HG03175 (cell line): ENCODE data around the gene SPAG5.

Experiments
- ATAC-seq: cut with Tn5 transposase; IDR thresholded peaks from one replicate; pipeline ENCODE4 v1.9.1; 2021; ENCODE audit warnings: mild to moderate bottlenecking, moderate library complexity; ENCODE audit not compliant: unreplicated experiment

Gene SPAG5

GRCh38 chr17:28572259-28573039 is 26.4 kb downstream of the SPAG5 start:
- ATAC-seq, result no peak

DNA sequence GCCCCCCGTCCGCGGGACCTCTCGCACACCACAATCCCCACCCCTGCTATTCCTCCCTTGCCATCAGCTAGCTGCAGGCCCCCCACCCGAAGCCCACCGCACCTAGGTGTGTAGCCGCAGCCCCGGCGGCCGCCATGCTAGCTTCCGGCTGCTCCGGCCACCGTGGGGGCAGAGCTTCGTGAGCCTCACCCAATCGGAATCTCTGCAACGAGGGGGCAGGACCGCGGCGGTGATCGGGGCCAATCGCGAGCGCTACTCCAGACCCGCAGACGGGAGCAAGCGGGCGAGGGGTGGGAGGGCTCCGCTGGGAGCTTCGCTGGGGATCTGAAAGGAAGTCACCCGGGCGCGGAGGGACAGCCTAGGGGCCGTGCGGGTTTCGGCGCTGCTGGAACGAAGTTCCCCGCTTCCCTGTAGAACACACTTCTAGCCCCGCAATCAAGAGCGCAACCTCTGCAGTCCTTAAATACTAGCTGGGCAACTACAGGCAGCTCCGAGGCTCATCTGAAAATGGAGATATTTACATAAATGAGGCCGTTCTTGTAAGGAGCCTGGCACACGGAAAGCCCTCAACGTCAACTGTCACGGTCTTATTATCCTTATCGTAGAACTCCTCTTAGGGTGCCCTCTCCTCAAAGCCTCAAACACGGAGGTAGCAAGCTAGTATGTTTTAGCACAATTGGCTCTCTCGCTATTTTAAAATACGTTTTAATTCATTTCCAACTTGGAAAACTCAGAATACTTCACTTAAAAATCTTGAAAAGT is 27.3 kb downstream of the SPAG5 start, which contains the start of gene PIGS:
Gene PIGS (minus strand): TSS at position 164 of the 762 bp plus-strand sequence. CDS start 28 bp downstream, at position 136.
- peak; percentile 94 for ATAC-seq

DNA sequence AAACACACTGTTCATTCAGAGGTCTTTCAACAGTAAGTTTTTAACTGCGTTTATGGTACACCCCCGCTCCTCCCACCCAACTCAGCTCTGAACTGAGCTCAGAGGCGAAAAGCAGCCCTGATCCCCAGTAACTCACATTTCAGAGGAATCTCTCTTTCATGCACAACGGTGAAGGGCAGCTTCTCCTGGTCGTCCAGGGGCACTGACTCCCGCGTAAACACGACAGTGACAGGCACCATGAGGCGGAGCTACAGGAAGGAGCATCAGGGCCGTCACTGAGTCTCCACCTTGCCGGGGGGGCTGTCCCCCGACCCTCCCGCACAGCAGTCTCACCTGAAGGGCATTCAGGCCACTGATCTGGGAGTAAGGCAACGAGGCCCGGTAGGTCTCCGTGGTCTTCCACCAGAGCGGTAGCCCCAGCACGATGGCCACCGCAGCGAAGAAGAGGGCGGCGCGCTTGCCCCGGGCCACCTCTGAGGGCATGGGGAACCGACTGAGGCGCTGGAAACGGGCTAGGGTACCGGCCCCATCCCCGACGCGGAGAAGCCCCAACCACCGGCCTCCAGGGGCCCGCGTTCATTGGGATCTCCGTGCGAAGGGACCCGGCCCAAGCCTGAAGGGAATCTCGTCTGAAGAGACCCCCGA is 28.0 kb downstream of the SPAG5 start:
- ATAC-seq, result peak; percentile 32

DNA sequence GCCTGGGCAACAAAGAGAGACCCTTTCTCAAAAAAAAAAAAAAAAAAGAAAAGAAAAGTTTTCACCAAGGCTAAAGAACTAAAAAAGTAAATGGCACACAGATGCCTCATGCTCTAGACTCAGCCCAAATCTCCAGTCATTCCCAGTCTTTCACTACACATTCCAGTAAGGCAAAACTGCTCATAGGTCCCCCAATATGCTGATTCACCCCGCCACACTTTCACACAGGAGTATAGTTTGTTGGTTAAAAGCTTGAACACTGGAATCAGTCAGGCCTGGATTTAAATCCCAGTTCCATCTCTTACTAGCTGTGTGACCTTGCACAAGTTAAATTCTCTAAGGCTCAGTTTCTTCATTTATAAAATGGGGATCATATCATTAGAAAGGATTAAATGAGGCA is 29.4 kb downstream of the SPAG5 start:
- no peak for ATAC-seq

DNA sequence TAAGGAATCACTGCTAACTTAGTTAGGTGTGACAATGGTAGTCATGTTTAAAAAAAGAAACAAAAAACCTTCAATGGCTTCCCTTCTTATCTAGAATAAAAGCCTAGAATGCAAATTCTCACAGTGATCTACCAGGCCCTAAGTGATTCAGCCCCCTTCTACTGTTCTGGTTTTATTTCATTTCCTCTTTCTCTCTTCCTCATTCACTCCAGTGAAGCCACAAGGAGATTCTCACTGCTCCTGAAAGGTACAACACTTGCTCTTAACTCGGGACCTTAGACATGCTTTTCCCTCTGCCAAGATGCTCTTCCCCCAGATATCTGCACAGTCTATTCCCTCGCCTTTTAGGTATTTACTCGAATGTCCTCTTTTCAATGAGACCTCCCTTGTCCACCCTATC is 31.2 kb downstream of the SPAG5 start:
- ATAC-seq, result no peak

DNA sequence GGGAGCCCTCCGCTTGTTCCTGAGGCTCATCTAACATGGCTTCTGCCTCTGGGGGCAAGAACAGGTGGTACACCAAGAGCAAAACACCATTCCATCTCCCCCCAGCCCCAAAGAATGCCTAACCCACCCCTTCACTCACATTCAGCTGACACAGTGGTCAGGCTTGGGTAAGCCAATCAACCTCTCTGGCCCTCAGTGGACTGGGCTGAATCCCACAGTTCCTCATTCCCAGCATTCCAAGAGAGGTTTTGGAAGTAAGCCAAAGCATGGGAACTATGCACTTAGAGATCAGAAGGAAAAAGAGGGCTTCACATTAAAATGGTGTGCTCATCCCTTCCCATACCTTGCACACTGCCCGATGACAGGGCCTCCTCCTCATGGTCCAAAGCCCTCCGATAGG is 35.4 kb downstream of the SPAG5 start:
- ATAC-seq, result no peak

- no peak for ATAC-seq
Observed at GRCh38 chr17:28555022-28555421, 43.8 kb downstream of the SPAG5 start.

DNA sequence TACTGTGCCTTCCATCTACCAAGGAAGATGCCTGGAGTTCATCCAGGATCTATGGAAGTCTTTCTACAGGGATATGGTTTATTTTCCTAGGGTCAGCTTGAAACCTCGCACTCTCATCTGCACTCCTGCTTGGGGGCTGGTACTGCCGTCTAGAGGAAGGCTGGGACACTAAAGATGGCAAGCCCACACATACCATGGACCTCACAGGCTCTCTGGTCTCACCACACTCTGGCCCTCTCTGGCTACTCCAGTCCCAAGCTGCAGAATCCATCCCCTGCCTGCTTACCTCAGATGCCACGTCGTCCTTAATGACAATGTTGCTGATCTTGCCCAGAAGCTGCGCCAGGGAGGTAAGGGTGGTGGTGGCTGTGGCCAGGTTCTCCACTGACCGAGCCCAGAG is 44.3 kb downstream of the SPAG5 start:
- ATAC-seq, result no peak

DNA sequence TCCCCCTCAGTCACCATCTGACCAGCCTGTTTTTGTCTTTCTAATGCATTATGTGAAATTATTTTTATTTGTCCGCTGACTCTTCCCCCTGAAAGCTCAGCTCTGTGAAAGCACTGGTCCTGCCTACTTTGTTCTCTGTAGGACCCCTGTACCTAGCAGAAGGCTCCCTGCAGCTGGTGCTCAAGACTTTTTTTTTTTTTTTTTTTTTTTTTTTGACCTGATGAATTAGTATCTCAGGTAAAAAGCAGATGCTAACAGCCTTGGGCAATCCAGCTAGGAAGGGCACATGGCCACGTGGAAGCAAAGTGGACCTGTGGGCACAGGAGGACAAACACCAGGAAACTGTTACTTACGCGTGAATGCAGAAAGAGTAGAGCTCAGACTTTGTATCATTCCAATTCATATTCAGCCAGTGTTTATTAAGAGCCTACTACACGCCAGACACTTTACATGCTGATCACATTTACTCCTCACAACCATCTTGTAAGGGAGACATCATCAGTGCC is 45.8 kb downstream of the SPAG5 start:
- ATAC-seq, result no peak

- ATAC-seq, result peak; percentile 55
Observed at GRCh38 chr17:28552176-28552999, 46.4 kb downstream of the SPAG5 start, which contains the start of gene UNC119. Gene UNC119, minus strand, starts transcription at chr17:28552624. Its CDS starts 67 bp downstream, at chr17:28552557.

DNA sequence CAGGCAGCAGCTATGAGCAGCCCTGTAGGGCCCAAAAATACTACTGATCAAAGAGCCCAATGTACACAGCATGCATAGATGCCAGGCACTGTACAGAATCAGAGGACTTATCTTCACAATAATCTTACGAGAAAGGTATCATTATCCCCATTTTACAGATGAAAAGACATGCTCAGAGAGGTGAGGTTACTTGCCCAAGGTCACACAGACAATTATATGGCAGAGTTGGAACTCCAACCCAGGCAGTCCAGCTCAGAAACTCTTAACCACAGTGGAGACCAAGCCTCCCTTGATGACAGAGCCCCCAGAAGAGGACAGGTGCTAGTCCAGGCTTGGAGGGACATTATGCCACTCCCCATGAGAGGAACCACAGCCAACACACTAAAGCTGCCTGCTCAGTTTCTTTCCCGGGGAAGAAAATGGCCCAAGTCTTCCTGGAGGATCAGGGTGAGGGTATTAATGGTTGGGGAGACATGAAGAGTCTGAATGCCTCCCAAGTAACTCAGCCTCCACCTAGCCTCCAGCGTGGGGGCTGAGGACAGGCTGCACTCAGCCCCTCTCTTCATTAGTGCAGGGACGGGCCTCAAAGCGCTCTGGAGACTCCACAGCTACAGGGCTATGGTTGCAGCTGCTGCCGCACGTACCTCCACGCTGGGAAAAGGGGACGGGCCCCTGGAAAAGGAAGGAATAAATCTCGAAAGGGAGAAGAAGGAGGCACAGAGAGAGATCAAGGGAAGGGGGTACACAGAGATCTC is 47.2 kb downstream of the SPAG5 start:
- no peak for ATAC-seq

DNA sequence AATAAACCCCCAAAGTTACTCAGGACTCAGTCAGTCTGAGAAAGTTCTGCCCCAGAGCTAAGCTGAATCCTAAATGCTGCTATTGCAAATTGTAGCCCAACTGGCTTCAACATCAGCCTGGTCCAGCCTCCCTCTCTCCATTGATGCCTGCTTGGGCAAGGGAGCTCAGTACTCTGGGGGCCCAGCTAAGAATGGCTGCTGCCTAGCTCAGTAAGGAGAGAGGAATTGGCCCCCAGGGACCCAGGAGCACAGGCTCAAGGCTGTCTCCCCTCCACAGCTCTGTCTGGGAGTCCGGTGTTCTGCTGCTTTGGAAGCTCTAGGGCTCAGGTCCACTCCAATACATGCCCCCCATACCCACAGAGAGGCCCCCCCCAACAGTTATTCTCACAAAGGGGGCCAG is 48.0 kb downstream of the SPAG5 start:
- ATAC-seq, result no peak

DNA sequence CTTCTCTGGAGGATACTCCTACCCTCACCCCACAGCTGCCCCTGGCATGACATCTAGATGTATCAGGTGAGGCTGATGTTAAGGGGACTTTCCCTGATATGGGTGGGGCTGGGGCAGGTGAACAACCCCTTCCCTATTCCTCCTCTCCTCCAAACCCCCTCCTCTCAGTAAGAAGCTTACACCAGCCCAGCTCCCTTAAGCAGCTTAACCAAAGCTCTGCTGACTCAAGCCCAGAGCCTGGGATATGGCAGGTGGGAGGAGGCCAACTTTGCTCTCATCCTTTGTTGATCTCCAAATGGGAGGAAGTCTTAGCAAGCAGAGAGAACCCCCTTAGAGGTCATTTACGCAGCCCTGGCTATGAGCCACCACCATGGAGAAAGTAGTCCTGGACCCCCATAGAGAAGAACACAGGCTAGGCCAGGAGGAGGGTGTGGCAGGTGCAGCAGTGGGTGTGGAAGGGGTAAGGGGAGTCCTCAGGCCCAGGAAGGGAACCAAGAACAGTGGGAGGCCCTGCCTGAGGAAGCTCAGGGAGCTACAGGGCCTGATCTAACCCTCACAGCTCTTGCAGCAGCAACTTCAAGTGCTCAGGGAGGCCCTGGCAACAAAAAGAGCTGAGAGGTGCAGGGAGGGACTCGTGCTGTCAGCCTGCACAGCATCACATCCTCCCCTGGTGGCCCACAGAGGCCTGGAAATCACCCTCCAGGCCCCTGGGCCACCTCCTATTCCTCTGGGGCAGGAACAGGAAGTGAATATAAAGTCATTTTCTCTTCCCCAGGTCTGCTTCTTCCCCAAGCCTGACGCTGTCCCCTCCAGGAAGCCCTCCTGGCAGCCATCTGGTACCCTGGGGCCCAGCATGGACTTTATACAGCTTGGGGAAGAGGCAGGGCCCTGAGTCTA is 49.3 kb downstream of the SPAG5 start:
- no peak for ATAC-seq

DNA sequence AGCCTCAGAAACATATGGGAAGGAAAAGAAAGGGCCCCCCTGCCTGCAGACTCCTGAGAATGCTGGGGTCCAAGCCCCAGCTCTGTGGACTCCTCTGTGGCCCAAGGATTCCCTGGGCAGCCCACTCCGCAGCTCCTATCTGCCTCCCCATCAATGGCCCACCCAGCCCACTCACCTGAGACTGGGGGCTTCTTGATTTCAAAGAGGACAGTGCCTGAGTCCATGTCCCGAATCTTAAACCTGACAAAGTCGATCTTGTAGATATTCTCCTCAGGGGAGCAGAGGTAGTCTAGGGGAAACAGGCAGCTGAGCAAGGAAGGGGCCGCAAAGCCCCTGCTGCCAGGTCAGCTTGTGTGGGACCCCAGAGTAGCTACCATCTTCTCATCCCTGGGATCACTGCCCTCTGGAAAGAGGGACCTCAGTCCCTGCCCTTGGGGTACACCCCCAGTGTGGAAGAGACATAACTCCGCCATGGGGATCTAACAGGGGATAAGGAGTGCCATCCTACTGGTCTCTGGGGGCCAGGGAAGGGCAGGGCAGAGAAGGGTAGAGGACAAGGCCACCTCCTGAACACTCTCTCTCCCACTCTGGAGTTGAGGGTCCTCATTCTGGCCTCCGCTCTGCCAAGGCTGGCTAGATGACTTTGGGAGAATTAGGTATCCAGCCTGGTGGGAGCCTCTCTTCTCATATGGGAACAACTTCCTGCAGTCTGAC is 50.3 kb downstream of the SPAG5 start:
- ATAC-seq, result no peak

DNA sequence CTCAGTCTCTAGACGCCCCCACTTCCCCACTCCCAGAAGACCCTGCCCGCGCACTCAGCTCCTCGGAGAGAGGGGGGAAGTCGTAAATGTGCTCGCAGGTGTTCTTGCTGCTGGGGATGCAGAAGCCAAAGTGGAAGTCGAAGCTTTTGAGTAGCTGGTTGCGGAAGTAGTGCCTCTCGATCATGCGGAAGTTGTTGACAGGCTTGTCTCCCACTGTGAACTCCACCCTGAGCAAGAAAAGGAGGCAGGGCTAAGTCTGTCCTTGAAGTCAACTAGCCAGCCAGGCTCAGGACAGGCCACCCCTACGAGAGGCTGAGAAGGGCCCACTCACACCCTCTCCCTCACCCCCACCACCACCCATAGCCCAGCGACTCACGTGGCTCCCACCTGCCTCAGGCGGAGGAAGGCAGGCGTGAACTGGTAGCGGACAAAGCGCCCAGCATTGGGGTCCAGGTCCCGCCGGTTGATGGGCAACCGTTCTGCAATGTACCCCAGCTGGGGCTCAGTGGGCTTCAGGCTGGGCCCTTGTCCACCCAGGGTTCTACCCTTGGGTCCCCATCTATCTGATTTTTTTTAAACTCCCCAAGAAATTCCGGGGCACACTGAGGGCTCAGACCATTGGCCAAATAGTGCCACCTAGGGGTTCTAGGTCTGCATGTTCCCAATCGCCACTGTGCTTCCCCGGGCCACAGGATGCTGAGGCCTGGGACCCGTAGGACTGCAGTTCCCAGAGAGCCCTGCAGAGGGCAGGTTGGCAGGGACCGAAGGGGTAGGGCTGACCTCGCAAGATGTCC is 51.0 kb downstream of the SPAG5 start:
- peak; percentile 51 for ATAC-seq

DNA sequence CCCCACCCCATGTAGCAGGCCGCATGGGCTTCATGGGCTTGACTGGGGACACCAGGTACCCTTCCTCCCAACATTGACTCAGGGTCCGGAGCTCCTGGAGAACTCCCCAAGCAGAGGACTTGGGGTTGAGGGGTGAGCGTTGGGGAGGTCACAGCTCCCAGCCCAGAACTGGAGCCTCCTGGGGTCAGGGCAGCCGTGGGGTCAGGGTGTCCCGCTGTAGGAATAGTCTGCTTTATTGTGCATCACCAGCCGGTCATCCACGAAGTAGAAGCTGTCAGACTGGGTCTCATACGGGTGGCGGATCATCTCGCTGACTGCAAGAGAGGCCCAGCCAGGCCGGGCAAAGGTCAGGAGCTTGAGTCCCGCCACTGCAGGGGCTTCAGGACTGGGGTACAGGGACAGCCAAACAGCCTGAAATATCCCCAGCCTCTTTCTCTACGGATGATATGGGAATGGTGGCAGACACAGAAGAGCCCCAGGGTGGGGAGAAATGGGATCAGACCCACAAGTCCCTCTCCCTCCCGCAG is 51.7 kb downstream of the SPAG5 start:
- ATAC-seq, result no peak

DNA sequence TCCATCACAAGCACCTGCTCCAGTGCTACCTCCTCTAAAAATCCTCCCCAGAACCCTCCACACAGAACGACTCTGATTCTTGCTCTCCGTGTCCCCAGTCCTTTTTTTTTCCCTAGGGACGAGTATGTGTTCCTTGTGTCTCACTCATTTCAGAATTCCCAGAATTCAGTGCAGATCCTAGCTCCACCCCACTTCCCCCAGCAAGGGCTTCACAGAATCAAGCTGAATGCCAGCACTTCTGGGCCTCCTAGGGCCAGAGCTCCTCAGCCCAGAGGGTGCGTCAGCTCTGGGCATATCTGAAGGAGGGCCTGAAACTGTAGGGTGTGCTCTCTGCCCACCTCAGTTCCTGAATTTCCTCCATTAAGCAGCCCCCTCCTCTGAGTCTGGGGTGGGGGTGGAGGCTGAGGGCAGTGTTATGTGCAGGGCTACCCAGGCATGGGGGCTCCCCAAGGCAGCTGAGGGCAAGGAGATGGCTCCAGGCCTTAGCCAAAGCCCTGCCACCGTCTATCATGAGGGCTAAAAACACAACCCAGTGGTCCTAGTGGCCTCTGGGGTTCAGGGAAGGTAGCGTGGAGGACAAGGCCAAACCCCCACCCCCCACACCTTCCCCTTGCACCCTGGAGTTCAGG is 52.9 kb downstream of the SPAG5 start:
- ATAC-seq, result no peak
